HCT116 (cell line): ENCODE results near the gene BET1L. TPM values are rescaled to one million over a fixed set of nuclear protein-coding genes. Genes with fewer than 3 reads are reported as not detected.

Experiments used
- ATAC-seq: fragments of 200-7000 bp; cut with Tn5 transposase; 2 replicates; pipeline ENCODE4 v1.9.1; 2020; ENCODE audit warnings: mild to moderate bottlenecking, moderate library complexity
- BruUV-seq: library from RNA; stranded (reverse); fragments of 400-500 nt; replicated peaks from 2 replicates; lab custom pipeline; 2021; lab: Mats Ljungman, UMichigan
- CTCF ChIA-PET: fragments of 300-600 bp; sonication (Branson Sonifier 250); formaldehyde crosslinking; loops from one replicate; lab custom pipeline; 2021; ENCODE audit warnings: antibody characterized with exemption; lab: Charles Lee
- POLR2A ChIA-PET: fragments of 300-600, 350-600 bp; sonication (Branson Sonifier 250); formaldehyde crosslinking; loops from one replicate; lab custom pipeline; 2021; ENCODE audit warnings: antibody characterized with exemption; lab: Charles Lee
- RAD21 ChIA-PET, 2 experiments: fragments of 300-600 bp; sonication (Branson Sonifier 250); formaldehyde crosslinking; loops; one replicate each; lab custom pipeline; 2023; ENCODE audit warnings: low total read pairs in 2 of 2; ENCODE audit not compliant: uncharacterized antibody in 2 of 2, unreplicated experiment in 2 of 2, low non-redundant PET in 1 of 2; lab: Charles Lee
- DNase-seq: peaks from one replicate; pipeline ENCODE4 v3.0.0-alpha.2; 2010; ENCODE audit warnings: low read depth, low spot score
- H2AFZ ChIP-seq: fragments of 200-600 bp; shearing (Covaris generic), sonication (generic); 2 replicates; pipeline ENCODE4 v1.6.1; 2017; ENCODE audit warnings: low read depth, mixed run types, mixed read lengths, antibody characterized with exemption, low read length; ENCODE audit not compliant: poor library complexity, severe bottlenecking
- H3K27ac ChIP-seq: 2 replicates; pipeline ENCODE4 v1.5.1; 2012; ENCODE audit warnings: low read depth, low read length
- H3K27me3 ChIP-seq: fragments of 200-600 bp; sonication (generic); 2 replicates; pipeline ENCODE4 v1.6.1; 2016; ENCODE audit warnings: mixed run types, low read length, mixed read lengths; ENCODE audit not compliant: insufficient read depth
- H3K36me3 ChIP-seq, 2 experiments: fragments of 200-500 bp in 1 of 2; fragments of 200-600 bp in 1 of 2; sonication (Bioruptor generic) in 1 of 2; sonication (generic) in 1 of 2; 2 replicates each; pipeline versions ENCODE4 v1.5.1 to v1.6.1; 2014 to 2016; ENCODE audit warnings: low read length in 2 of 2, inconsistent platforms in 1 of 2, mixed read lengths in 1 of 2, mixed run types in 1 of 2; ENCODE audit not compliant: insufficient read depth in 2 of 2, control insufficient read depth in 1 of 2
- H3K4me1 ChIP-seq, 2 experiments: fragments of 200-600 bp in 1 of 2; sonication (generic) in 1 of 2; 2 replicates each; pipeline versions ENCODE4 v1.5.1 to v1.6.1; 2012 to 2017; ENCODE audit warnings: low read length in 2 of 2, inconsistent platforms in 1 of 2, mild to moderate bottlenecking in 1 of 2, mixed read lengths in 1 of 2, mixed run types in 1 of 2, moderate library complexity in 1 of 2; ENCODE audit not compliant: insufficient read depth in 2 of 2, control insufficient read depth in 1 of 2
- H3K4me2 ChIP-seq: fragments of 200-600 bp; sonication (generic); 2 replicates; pipeline ENCODE4 v1.6.1; 2017; ENCODE audit warnings: mixed run types, low read length, mixed read lengths
- H3K4me3 ChIP-seq, 2 experiments: fragments of 200-600 bp in 1 of 2; sonication (generic) in 1 of 2; replicated peaks in 1 of 2; 2 replicates each; pipeline ENCODE4 v1.5.1; 2011 to 2016; ENCODE audit warnings: low read length in 2 of 2, control low read depth in 1 of 2, low read depth in 1 of 2, mild to moderate bottlenecking in 1 of 2, mixed read lengths in 1 of 2, mixed run types in 1 of 2
- H3K79me2 ChIP-seq: fragments of 200-600 bp; sonication (generic); 2 replicates; pipeline ENCODE4 v1.6.1; 2017; ENCODE audit warnings: mild to moderate bottlenecking, mixed run types, low read length, moderate library complexity, mixed read lengths; ENCODE audit not compliant: insufficient read depth
- H3K9ac ChIP-seq: fragments of 200-600 bp; sonication (generic); 2 replicates; pipeline ENCODE4 v1.6.1; 2016; ENCODE audit warnings: low read length, mixed read lengths
- H3K9me2 ChIP-seq: fragments of 200-600 bp; sonication (generic), shearing (Covaris generic); 2 replicates; pipeline ENCODE4 v1.6.1; 2017; ENCODE audit warnings: mixed run types, mild to moderate bottlenecking, moderate library complexity; ENCODE audit not compliant: insufficient read depth
- H3K9me3 ChIP-seq, 2 experiments: fragments of 200-500 bp in 1 of 2; fragments of 200-600 bp in 1 of 2; sonication (Bioruptor generic) in 1 of 2; sonication (generic) in 1 of 2; 2 replicates each; pipeline ENCODE4 v1.6.1; 2014 to 2017; ENCODE audit warnings: low read length in 2 of 2, mixed read lengths in 2 of 2, inconsistent platforms in 1 of 2, low read depth in 1 of 2, mild to moderate bottlenecking in 1 of 2, mixed run types in 1 of 2, moderate library complexity in 1 of 2; ENCODE audit not compliant: control insufficient read depth in 1 of 2, insufficient read depth in 1 of 2
- H4K20me1 ChIP-seq: fragments of 200-600 bp; sonication (generic), shearing (Covaris generic); 2 replicates; pipeline ENCODE4 v1.6.1; 2017; ENCODE audit warnings: mixed run types, mild to moderate bottlenecking, moderate library complexity; ENCODE audit not compliant: insufficient read depth
- ATF3 ChIP-seq: IDR thresholded peaks from 2 replicates; pipeline ENCODE4 v1.6.1; 2012
- CBX3 ChIP-seq: IDR thresholded peaks from 2 replicates; pipeline ENCODE4 v1.6.1; 2012; ENCODE audit warnings: low read depth
- EGR1 ChIP-seq: IDR thresholded peaks from 2 replicates; pipeline ENCODE4 v1.6.1; 2012; ENCODE audit warnings: low read depth
- ELF1 ChIP-seq: IDR thresholded peaks from 2 replicates; pipeline ENCODE4 v1.6.1; 2012; ENCODE audit warnings: low read depth, borderline replicate concordance
- EZH2 ChIP-seq: fragments of 200-600 bp; sonication (generic); IDR thresholded peaks from 2 replicates; pipeline ENCODE4 v1.6.1; 2017; ENCODE audit warnings: antibody characterized with exemption, mixed run types
- EZH2phosphoT487 ChIP-seq: fragments of 200-600 bp; IDR thresholded peaks from 2 replicates; pipeline ENCODE4 v1.6.1; 2018; ENCODE audit warnings: antibody characterized with exemption, borderline replicate concordance
- FOSL1 ChIP-seq: IDR thresholded peaks from 2 replicates; pipeline ENCODE4 v1.6.1; 2012; ENCODE audit warnings: low read depth
- MAX ChIP-seq: IDR thresholded peaks from 2 replicates; pipeline ENCODE4 v1.6.1; 2012
- POLR2A ChIP-seq: IDR thresholded peaks from 2 replicates; pipeline ENCODE4 v1.7.0; 2011; ENCODE audit warnings: borderline replicate concordance; ENCODE audit not compliant: insufficient read depth, insufficient read length; ENCODE audit errors: extremely low read depth
- POLR2AphosphoS5 ChIP-seq: IDR thresholded peaks from 2 replicates; pipeline ENCODE4 v1.6.1; 2011; ENCODE audit warnings: mild to moderate bottlenecking, low read depth, low read length, moderate library complexity
- REST ChIP-seq: IDR thresholded peaks from 2 replicates; pipeline ENCODE4 v1.6.1; 2012; ENCODE audit warnings: low read depth
- SIN3A ChIP-seq: IDR thresholded peaks from 2 replicates; pipeline ENCODE4 v1.6.1; 2012; ENCODE audit warnings: low read depth
- SP1 ChIP-seq: IDR thresholded peaks from 2 replicates; pipeline ENCODE4 v1.6.1; 2012; ENCODE audit warnings: low read depth
- SRF ChIP-seq: IDR thresholded peaks from 2 replicates; pipeline ENCODE4 v1.6.1; 2012; ENCODE audit warnings: low read depth
- TCF7L2 ChIP-seq: IDR thresholded peaks from 2 replicates; pipeline ENCODE4 v1.7.0; 2011; ENCODE audit warnings: borderline replicate concordance, inconsistent platforms; ENCODE audit not compliant: insufficient read depth, insufficient read length; ENCODE audit errors: extremely low read depth
- YY1 ChIP-seq: IDR thresholded peaks from 2 replicates; pipeline ENCODE4 v1.6.1; 2011; ENCODE audit warnings: low read length, low read depth, moderate library complexity, mild to moderate bottlenecking; ENCODE audit not compliant: insufficient replicate concordance; ENCODE audit errors: extremely low read depth
- ZFX ChIP-seq: fragments of 450-650 bp; IDR thresholded peaks from 2 replicates; pipeline ENCODE4 v1.6.1; 2017
- ZNF274 ChIP-seq: fragments of 200-500 bp; sonication (Bioruptor generic); IDR thresholded peaks from 2 replicates; pipeline ENCODE4 v1.6.1; 2014; ENCODE audit warnings: mild to moderate bottlenecking, low read depth, low read length, inconsistent platforms
- intact Hi-C: fragments of 100-400 bp; cut with micrococcal nuclease; formaldehyde crosslinking; loops from 2 replicates; pipeline ENCODE4 v1.10.0; 2022
- total RNA-seq: library from RNA; stranded (reverse); gene quantifications from one replicate; pipeline ENCODE4 v1.2.1, GENCODE V29; 2021; ENCODE audit not compliant: unreplicated experiment

The BET1L gene
- total RNA-seq, 1 experiment from 2014 or later: 49.1 TPM

GRCh38 chr11:218815-219593, 11.8 kb upstream of the BET1L start:
- no peak overlapping the region for H3K27ac ChIP-seq
- ATAC-seq: no peak
- ChIA-PET POLR2A (no interaction called here), CTCF (no interaction called here), RAD21 (no interaction called here)
- no peak overlapping the region for H3K4me3 ChIP-seq
- no TSS peak for BruUV-seq
- H3K79me2 ChIP-seq: no peaks in the 10 kb centered on the region
- peaks cover 5 to 7% of the 10 kb centered on the region in 2 experiments; a peak in 2 of 4 replicates for H3K36me3 ChIP-seq
- no peaks in the 10 kb centered on the region for H3K27me3 ChIP-seq
- TF ChIP-seq SIN3A: no peak
- TF ChIP-seq POLR2A: no peak
- TF ChIP-seq EZH2phosphoT487: no peak
- no peak for TF ChIP-seq EZH2
- no peak for TF ChIP-seq POLR2AphosphoS5
- TF ChIP-seq MAX: no peak
- TF ChIP-seq SP1: no peak
- no peak for TF ChIP-seq EGR1
- no peak for TF ChIP-seq YY1
- no peak for TF ChIP-seq ZFX
- TF ChIP-seq ZNF274: no peak
- no peak for TF ChIP-seq SRF
- TF ChIP-seq ATF3: no peak
- no peak for TF ChIP-seq FOSL1
- no peak for TF ChIP-seq REST
- TF ChIP-seq TCF7L2: no peak
- TF ChIP-seq ELF1: no peak
- TF ChIP-seq CBX3: no peak
- H2AFZ ChIP-seq: no peak overlapping the region
- no peaks in the 10 kb centered on the region for H3K9me2 ChIP-seq
- no peak overlapping the region for H3K9ac ChIP-seq
- intact Hi-C loops: no loop called here
- peaks cover 0 to 8% of the 10 kb centered on the region in 2 experiments; a peak in 2 of 4 replicates for H3K4me1 ChIP-seq
- H4K20me1 ChIP-seq: no peaks in the 10 kb centered on the region
- no peak overlapping the region for H3K4me2 ChIP-seq
- no peaks in the 10 kb centered on the region for H3K9me3 ChIP-seq
- no peak for DNase-seq
